MCF 10A (cell line): ENCODE results near the gene SPEF2. TPM values are rescaled to one million over a fixed set of nuclear protein-coding genes. Genes with fewer than 3 reads are reported as not detected.

Source experiments
- BruUV-seq: library from RNA; stranded (reverse); fragments of 400-500 nt; replicated peaks from 2 replicates; lab custom pipeline; 2021; lab: Mats Ljungman, UMichigan
- CTCF ChIA-PET: fragments of 300-600 bp; sonication (Branson Sonifier 250); formaldehyde crosslinking; extraction: SDS; loops from one replicate; lab custom pipeline; 2021; ENCODE audit warnings: antibody characterized with exemption, inconsistent platforms; lab: Yijun Ruan, JAX
- POLR2A ChIA-PET: fragments of 300-600, 350-650 bp; sonication (Branson Sonifier 250); formaldehyde crosslinking; extraction: SDS; loops from one replicate; lab custom pipeline; 2020; ENCODE audit warnings: antibody characterized with exemption, inconsistent platforms; lab: Yijun Ruan, JAX
- DNase-seq: peaks from one replicate; pipeline ENCODE4 v3.0.0-alpha.2; 2018; ENCODE audit not compliant: unreplicated experiment
- H3K27ac Mint-ChIP-seq: one replicate; pipeline ENCODE4 v1.8.0; 2022; ENCODE audit warnings: mild to moderate bottlenecking, low read depth, mixed read lengths; ENCODE audit not compliant: unreplicated experiment
- H3K27me3 Mint-ChIP-seq: one replicate; pipeline ENCODE4 v1.8.0; 2022; ENCODE audit warnings: mixed read lengths; ENCODE audit not compliant: insufficient read depth, unreplicated experiment
- H3K36me3 Mint-ChIP-seq: one replicate; pipeline ENCODE4 v1.8.0; 2022; ENCODE audit warnings: mild to moderate bottlenecking, moderate library complexity, mixed read lengths; ENCODE audit not compliant: insufficient read depth, unreplicated experiment
- H3K4me1 Mint-ChIP-seq: one replicate; pipeline ENCODE4 v1.8.0; 2022; ENCODE audit warnings: mixed read lengths; ENCODE audit not compliant: insufficient read depth, unreplicated experiment
- H3K4me3 Mint-ChIP-seq: one replicate; pipeline ENCODE4 v1.8.0; 2022; ENCODE audit warnings: mild to moderate bottlenecking, moderate library complexity, mixed read lengths; ENCODE audit not compliant: unreplicated experiment
- H3K9me3 Mint-ChIP-seq: one replicate; pipeline ENCODE4 v1.8.0; 2022; ENCODE audit warnings: mixed read lengths; ENCODE audit not compliant: unreplicated experiment
- CTCF ChIP-seq: fragments of 200-600 bp; IDR thresholded peaks from one replicate; pipeline ENCODE4 v1.8.0; 2022; ENCODE audit warnings: antibody characterized with exemption, mild to moderate bottlenecking; ENCODE audit not compliant: unreplicated experiment
- intact Hi-C: fragments of 100-400 bp; cut with micrococcal nuclease; formaldehyde crosslinking; loops from 2 replicates; pipeline ENCODE4 v1.14.1; 2022
- total RNA-seq: library from RNA; stranded (reverse); gene quantifications from 2 replicates; pipeline ENCODE4 v1.2.3, GENCODE V29; 2022

The SPEF2 gene
- total RNA-seq, 1 experiment from 2014 or later: 5.3 TPM

DNA sequence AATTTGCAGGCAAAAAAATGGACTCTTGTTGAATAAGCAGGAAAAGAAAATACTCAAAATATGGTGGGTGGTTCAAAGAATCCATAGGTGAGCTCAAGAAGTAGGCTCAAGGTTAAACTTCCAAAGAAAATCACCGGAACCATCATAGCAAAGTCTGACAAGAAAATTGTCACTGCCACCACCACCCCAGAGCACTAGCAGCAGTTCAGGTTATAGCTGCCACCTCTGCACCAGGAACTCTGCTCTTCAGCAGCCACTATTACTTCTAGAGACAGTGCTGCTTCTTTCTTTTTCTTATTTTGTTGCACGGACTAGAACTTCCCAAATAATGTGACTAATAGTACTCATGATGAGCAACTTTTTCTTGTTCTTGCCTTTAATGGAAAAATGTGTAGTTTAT lies 70.3 kb downstream of the SPEF2 start:
- DNase-seq: no peak
- ChIA-PET CTCF (no interaction called here), POLR2A (interaction anchor here (0.7 kb wide), 2 partner anchors 16 to 1858 kb away, joined by 3 to 4 read pairs; no protein-coding TSS in a partner anchor)
- no peaks in the 10 kb centered on the region for H3K9me3 Mint-ChIP-seq
- H3K27ac Mint-ChIP-seq: no peak overlapping the region
- intact Hi-C loops: no loop called here
- H3K36me3 Mint-ChIP-seq: no peaks in the 10 kb centered on the region
- no peak for TF ChIP-seq CTCF
- no peak overlapping the region for H3K4me3 Mint-ChIP-seq
- no TSS peak for BruUV-seq
- no peaks in the 10 kb centered on the region for H3K27me3 Mint-ChIP-seq
- no peaks in the 10 kb centered on the region for H3K4me1 Mint-ChIP-seq

GRCh38 chr5:35694481-35694880 lies 76.8 kb downstream of the SPEF2 start:
- POLR2A ChIA-PET: no interaction called here
- CTCF ChIA-PET: no interaction called here
- no peaks in the 10 kb centered on the region for H3K36me3 Mint-ChIP-seq
- no peaks in the 10 kb centered on the region for H3K27me3 Mint-ChIP-seq
- H3K9me3 Mint-ChIP-seq: no peaks in the 10 kb centered on the region
- H3K27ac Mint-ChIP-seq: no peak overlapping the region
- DNase-seq: no peak
- H3K4me3 Mint-ChIP-seq: no peak overlapping the region
- BruUV-seq: no TSS peak
- no peak for TF ChIP-seq CTCF
- intact Hi-C loops: no loop called here
- peaks cover 6% of the 10 kb centered on the region for H3K4me1 Mint-ChIP-seq

DNA sequence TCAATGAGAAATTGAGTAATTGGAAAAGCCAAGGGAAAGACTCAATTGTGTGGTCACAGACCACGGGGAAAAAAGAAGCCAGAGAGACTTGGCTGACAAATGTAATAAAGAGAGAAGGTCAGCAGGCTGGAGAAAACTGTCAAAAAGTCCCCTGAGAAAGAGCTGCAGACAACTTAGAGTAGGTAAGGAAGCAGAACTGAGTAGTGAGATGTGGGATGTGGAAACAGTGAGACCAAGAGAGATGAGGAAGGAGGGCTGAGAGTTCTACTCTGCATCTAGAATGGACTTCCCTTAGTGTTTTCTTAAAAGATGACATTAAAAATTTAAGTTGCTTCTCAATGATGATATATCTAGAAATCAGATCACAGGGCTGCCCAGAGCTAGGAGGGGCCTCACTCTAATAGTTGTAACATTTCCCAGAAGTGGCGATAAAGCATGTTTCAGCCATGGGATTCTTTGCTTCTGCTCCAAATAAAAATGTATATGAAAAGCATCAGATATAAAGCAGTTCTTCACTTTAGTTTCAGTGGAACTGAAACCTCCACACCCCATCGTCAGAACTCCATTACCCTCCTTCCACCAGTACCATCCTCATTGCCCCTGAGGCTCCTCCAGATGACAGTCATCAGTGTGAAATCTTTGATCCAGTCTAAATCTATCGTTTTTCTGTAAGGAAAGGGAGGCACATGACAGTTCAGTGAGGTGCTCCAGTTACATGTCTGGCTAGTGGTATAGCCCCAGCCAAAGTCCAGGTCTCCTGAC lies 80.6 kb downstream of the SPEF2 start:
- Mint-ChIP-seq H3K9me3 (no peaks in the 10 kb centered on the region), H3K36me3 (no peaks in the 10 kb centered on the region), H3K4me1 (peaks cover 6% of the 10 kb centered on the region), H3K27me3 (no peaks in the 10 kb centered on the region), H3K4me3 (no peak overlapping the region), H3K27ac (no peak overlapping the region)
- BruUV-seq: no TSS peak
- DNase-seq: no peak
- intact Hi-C loops: no loop called here
- no peak for TF ChIP-seq CTCF
- CTCF ChIA-PET: no interaction called here
- POLR2A ChIA-PET: no interaction called here

GRCh38 chr5:35707659-35708058 lies 90.0 kb downstream of the SPEF2 start:
- H3K27ac Mint-ChIP-seq: no peak overlapping the region
- TF ChIP-seq CTCF: no peak
- no TSS peak for BruUV-seq
- DNase-seq: no peak
- ChIA-PET POLR2A (no interaction called here), CTCF (no interaction called here)
- no peaks in the 10 kb centered on the region for H3K4me1 Mint-ChIP-seq
- intact Hi-C loops: no loop called here
- H3K36me3 Mint-ChIP-seq: no peaks in the 10 kb centered on the region
- no peaks in the 10 kb centered on the region for H3K9me3 Mint-ChIP-seq
- no peaks in the 10 kb centered on the region for H3K27me3 Mint-ChIP-seq
- no peak overlapping the region for H3K4me3 Mint-ChIP-seq
